ENCODE results near the gene LOXHD1. TPM values are rescaled to one million over a fixed set of nuclear protein-coding genes. Genes with fewer than 3 reads are reported as not detected.

Gene LOXHD1
- total RNA-seq, 2 experiments from 2014 or later, result not detected

GRCh38 chr18:46587600-46587999 is 69.4 kb downstream of the LOXHD1 start:
- POLR2A ChIA-PET, result no interaction called here
- CTCF ChIA-PET, result interaction anchor here (0.6 kb wide), 1 partner anchor 70 kb away, joined by 3 read pairs; no protein-coding TSS in a partner anchor

- CTCF ChIA-PET, result no interaction called here
- POLR2A ChIA-PET, result no interaction called here
These were observed 73.3 kb downstream of the LOXHD1 start for GRCh38 chr18:46583711-46584110.

DNA sequence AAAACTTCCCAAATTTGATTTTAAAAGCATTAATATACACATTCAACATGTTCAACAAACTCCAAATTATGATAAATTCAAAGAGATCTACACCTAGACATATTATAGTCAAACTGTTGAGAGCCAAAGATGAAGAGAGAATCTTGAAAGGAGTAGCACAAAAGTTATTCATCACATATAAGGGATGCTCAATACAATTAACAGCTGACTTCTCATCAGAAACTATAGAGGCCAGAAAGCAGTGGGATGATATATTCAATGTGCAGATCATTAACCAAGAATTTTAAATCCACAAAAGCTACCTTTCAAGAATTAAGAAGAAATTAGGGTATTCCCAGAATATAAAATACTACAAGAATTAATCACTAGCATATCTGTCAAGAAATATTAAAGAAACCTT is 75.4 kb downstream of the LOXHD1 start:
- ChIA-PET POLR2A (no interaction called here), CTCF (no interaction called here)

- ChIA-PET POLR2A (no interaction called here), CTCF (no interaction called here)
These were observed 78.0 kb downstream of the LOXHD1 start for GRCh38 chr18:46578987-46579386.

GRCh38 chr18:46577546-46577945 is 79.5 kb downstream of the LOXHD1 start:
- ChIA-PET CTCF (no interaction called here), POLR2A (no interaction called here)

- CTCF ChIA-PET, result no interaction called here
- POLR2A ChIA-PET, result no interaction called here
These were observed 81.2 kb downstream of the LOXHD1 start for GRCh38 chr18:46575851-46576250.

DNA sequence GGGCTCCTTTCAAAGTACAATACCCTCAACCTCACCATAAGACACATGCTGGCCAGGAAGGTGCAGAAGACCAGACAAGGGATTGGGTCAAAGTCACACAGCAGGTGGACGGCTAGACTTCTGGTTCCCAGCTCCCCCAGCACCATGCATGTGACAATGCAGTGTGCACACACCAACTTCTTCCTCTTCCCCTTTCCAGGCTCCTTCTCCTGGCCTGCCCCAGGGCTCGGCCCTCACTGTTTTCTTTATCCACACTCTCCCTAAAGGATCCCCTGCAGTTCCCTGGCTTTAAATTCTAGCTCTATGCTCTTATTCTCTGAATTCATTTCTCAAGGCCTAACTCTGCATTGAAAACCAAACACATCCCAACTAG is 82.3 kb downstream of the LOXHD1 start:
- POLR2A ChIA-PET, result no interaction called here
- CTCF ChIA-PET, result no interaction called here

DNA sequence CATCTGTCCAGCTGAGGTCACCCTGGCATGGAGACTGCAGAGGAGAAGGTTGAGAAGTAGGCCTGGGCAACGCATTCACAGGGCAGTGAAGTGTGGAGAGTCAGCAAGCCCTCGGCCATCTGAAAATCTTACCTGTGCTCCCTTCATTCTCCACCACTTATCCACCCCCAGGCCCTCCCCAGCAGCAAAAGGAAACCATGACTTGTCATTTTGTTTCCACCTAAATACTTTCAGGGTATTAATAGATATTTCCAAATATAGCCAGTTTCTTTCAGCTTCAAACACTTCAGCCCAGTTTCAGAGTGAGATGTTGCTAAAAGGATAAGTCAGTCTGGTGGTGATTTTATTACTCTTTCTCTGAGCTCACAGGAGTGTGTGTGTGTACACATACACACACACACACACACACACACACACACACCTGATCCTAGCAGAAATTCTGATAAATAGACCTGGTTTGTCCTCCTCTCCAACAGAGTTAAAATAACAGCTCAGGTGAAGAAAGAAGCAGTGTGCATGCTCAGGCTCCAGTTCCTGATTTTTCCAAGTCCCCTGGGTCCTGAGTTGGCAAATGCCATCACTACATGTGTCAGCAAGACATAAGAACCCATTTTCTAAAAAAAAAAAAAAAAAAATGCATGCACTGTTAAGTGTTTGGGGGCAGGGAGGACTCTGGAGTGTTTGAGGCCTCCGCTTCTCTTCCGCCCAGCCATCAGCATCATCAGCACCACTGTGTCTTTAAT is 82.8 kb downstream of the LOXHD1 start:
- CTCF ChIA-PET, result no interaction called here
- POLR2A ChIA-PET, result no interaction called here

DNA sequence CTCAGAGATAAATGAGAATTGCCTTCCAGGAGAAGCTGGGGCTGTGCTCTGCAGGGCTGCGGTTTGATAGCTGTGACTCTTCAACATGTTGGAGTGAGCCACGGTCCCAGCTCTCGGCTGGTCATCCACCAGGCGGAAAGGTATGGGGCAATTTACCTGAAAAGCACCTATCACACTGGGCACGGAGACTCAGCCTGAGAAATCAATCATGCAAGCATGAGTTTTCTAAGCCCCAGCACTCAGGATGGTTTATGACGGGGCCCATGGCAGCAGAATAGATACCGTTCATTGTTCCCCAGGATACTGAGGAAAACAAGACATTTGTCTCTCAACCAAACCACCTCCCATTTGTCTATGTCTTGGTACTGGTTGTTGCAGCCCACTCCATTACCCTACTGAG is 83.9 kb downstream of the LOXHD1 start:
- CTCF ChIA-PET, result no interaction called here
- POLR2A ChIA-PET, result no interaction called here

DNA sequence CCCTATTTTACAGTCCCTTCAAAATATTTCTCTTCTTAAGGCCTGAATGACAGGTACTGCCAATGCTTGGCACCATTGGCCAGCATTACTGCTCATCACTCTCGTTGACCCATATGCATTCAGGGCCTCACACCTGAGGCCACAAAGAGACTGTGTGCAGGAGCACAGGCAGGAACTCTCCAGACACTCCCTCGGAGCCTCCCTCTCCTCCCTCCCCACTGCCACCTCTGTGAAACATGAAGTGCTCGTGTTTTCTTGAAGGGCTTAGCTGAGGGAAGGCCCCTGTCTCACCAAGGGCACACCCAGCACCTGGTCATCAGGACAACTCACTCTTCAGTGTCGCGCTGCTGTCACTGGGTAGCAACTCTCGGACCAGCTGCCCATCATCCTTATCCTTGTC is 85.3 kb downstream of the LOXHD1 start:
- ChIA-PET POLR2A (no interaction called here), CTCF (no interaction called here)

GRCh38 chr18:46570666-46571065 is 86.4 kb downstream of the LOXHD1 start:
- ChIA-PET CTCF (no interaction called here), POLR2A (no interaction called here)

GRCh38 chr18:46570134-46570533 is 86.9 kb downstream of the LOXHD1 start:
- POLR2A ChIA-PET, result no interaction called here
- CTCF ChIA-PET, result no interaction called here

DNA sequence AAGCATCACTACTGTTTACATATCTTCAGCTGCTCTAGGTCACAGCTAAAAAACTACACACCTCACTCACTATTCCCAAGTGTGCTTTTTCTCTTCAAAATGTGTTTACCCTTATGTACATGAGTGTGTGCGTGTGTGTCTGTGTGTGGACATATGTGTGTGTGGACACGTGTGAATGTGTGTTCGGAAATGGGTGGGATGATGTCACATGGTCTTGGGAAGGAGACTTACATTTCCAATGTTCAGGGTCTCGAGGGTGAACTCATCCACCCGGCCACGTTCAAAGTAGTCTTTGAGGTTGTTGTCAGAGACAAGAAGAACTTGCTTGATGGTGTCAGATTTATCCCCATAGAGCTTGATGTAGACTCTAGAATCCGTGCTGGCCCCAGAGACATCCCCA is 87.8 kb downstream of the LOXHD1 start:
- ChIA-PET CTCF (no interaction called here), POLR2A (no interaction called here)

GRCh38 chr18:46567196-46567595 is 89.8 kb downstream of the LOXHD1 start:
- POLR2A ChIA-PET, result no interaction called here
- CTCF ChIA-PET, result interaction anchor here (0.6 kb wide), 1 partner anchor 40 kb away, joined by 5 read pairs; no protein-coding TSS in a partner anchor

GRCh38 chr18:46566111-46566510 is 90.9 kb downstream of the LOXHD1 start:
- POLR2A ChIA-PET, result no interaction called here
- CTCF ChIA-PET, result no interaction called here

DNA sequence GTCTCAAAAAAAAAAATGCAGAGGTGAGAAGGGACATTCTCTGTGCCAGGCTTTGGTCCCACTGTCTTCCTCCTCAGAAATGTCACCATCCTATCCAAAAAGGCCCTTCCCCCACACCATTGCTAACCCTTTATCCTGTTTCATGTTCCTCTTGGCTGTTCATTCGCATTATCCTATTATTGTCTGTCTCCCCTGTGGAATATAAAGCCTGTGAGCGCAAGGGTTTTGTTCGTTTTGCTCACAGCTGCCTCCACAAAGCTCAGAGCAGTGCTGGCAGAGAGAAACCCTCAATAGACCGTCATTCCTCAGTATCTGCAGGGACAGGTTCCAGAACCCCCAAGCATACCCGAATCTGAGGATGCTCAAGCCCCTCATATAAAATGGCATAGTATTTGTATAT is 91.8 kb downstream of the LOXHD1 start:
- ChIA-PET CTCF (no interaction called here), POLR2A (no interaction called here)

GRCh38 chr18:46563317-46563716 is 93.7 kb downstream of the LOXHD1 start:
- CTCF ChIA-PET, result no interaction called here

GRCh38 chr18:46562674-46563192 is 94.3 kb downstream of the LOXHD1 start:
- POLR2A ChIA-PET, result no interaction called here
- CTCF ChIA-PET, result no interaction called here

More at GRCh38 chr18:46563317-46563716, 93.7 kb downstream of the LOXHD1 start:
- POLR2A ChIA-PET, result no interaction called here

DNA sequence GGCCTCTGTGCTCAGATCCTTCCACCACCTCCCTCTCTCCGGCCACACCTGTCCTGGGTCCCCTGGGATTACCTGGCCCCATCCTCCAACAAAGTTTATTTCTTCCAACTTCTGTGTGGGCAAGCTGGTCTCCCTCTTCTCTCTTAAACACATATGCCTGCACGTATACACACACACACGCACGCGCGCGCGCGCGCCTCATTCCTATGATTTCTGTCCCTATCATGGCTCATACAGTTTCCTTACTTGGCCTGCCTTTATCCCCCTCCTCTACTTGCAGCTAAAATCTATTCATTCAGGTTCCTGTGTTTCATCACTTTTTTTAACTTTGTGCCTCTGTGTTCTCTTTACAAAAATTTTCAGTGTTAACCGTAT is 96.4 kb downstream of the LOXHD1 start:
- ChIA-PET CTCF (no interaction called here), POLR2A (no interaction called here)

DNA sequence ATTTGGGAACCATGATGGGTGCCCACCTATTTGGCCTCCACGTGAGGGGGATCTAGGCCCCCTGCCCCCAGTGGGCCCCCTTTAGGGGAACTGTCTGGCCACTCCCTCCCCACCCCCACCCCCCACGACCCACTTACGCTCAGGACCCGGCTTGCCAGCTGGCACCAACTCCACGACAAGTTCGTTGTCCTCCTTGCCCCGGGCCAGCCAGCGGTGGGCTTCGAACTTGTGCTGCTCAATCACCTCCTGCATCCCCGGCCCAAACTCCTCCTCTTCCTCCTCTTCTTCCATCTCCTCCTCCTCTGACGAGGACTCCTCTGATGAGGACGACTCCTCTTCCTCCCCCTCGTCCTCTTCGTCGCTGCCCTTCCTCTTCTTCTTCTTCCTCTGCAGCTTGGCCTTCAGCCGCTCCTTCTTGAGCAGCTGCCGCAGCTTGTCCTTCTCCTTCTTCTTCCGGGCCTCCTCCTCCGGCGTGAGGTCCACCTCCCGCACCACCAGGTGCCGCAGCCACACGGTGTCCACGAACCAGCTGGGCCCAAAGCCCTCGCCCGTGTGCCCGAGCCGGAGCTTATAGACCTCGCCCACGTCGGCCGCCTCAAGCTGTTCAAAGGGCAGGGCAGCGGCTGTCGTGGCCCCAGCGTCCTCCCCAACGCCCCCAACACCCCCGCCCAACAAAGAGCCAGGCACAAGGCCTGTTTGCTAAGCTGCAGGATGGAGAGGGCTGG is 96.9 kb downstream of the LOXHD1 start:
- ChIA-PET CTCF (no interaction called here), POLR2A (no interaction called here)

DNA sequence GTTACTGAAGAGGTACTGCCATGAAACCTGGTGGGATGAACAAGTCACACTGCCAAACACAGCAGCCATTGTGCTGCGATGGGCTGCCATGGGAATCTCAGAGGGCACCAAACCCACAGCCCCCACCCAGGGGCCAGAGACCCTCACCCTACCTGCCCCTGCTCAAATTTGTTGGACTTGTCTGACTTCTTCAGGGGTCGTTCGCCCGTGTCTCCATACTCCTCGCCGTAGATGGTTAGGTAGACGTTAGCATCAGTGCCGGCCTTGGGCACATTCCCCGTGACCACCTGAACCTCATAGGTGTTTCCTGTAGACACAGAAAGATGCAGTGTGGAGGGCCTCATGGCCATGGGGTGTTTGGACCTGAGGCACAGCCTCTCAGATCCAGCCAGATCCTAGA is 97.7 kb downstream of the LOXHD1 start:
- ChIA-PET POLR2A (no interaction called here), CTCF (no interaction called here)

Measured in activated CD8-positive, alpha-beta memory T cell treated with anti-CD3 and anti-CD28 coated beads for 36 hours (primary cell).